ENCODE measurements around the gene GPR137.

The GPR137 gene

GRCh38 chr11:64268893-64269539, 16.6 kb upstream of the GPR137 start:
- in situ Hi-C loops (cut with MboI; ENCODE audit: low pct_unique_long_range_greater_than_20kb, low sequenced_read_pairs, unreplicated experiment), result no loop called here
- DNase-seq (ENCODE audit: low spot score), result no peak
- TF ChIP-seq CTCF (IDR thresholded peaks at IDR 0.05; ENCODE audit: extremely low read depth, insufficient read depth, missing control alignments), result no peak

GRCh38 chr11:64269540-64270220, 16.0 kb upstream of the GPR137 start:
- peak; percentile 91 for DNase-seq (ENCODE audit: low spot score)
- peak; percentile 10 for TF ChIP-seq CTCF (IDR thresholded peaks at IDR 0.05; ENCODE audit: extremely low read depth, insufficient read depth, missing control alignments)
- in situ Hi-C loops (cut with MboI; ENCODE audit: low pct_unique_long_range_greater_than_20kb, low sequenced_read_pairs, unreplicated experiment), result no loop called here

- TF ChIP-seq CTCF (IDR thresholded peaks at IDR 0.05; ENCODE audit: extremely low read depth, insufficient read depth, missing control alignments), result no peak
- in situ Hi-C loops (cut with MboI; ENCODE audit: low pct_unique_long_range_greater_than_20kb, low sequenced_read_pairs, unreplicated experiment), result no loop called here
- DNase-seq (ENCODE audit: low spot score), result no peak
Observed at GRCh38 chr11:64275031-64275800, 10.4 kb upstream of the GPR137 start.

GRCh38 chr11:64275841-64276240, 9.8 kb upstream of the GPR137 start:
- TF ChIP-seq CTCF (IDR thresholded peaks at IDR 0.05; ENCODE audit: extremely low read depth, insufficient read depth, missing control alignments), result no peak
- in situ Hi-C loops (cut with MboI; ENCODE audit: low pct_unique_long_range_greater_than_20kb, low sequenced_read_pairs, unreplicated experiment), result no loop called here
- no peak for DNase-seq (ENCODE audit: low spot score)

- DNase-seq (ENCODE audit: low spot score), result no peak
- in situ Hi-C loops (cut with MboI; ENCODE audit: low pct_unique_long_range_greater_than_20kb, low sequenced_read_pairs, unreplicated experiment), result no loop called here
- no peak for TF ChIP-seq CTCF (IDR thresholded peaks at IDR 0.05; ENCODE audit: extremely low read depth, insufficient read depth, missing control alignments)
Observed at GRCh38 chr11:64276653-64277431, 8.8 kb upstream of the GPR137 start.

GRCh38 chr11:64278576-64279190, 7.0 kb upstream of the GPR137 start:
- DNase-seq (ENCODE audit: low spot score), result no peak
- in situ Hi-C loops (cut with MboI; ENCODE audit: low pct_unique_long_range_greater_than_20kb, low sequenced_read_pairs, unreplicated experiment), result no loop called here
- no peak for TF ChIP-seq CTCF (IDR thresholded peaks at IDR 0.05; ENCODE audit: extremely low read depth, insufficient read depth, missing control alignments)
